Transverse colon (tissue), 3 donors: ENCODE data around the gene CNTN3.

Experiments used
- CTCF ChIP-seq, 5 experiments: fragments of 200-600 bp in 3 of 5; fragments of 450-650 bp in 2 of 5; sonication (generic) in 3 of 5; IDR thresholded peaks; 1 replicate in 2 of 5; 2 replicates in 3 of 5; pipeline ENCODE4 v1.5.1; 2016 to 2017; ENCODE audit warnings: antibody characterized with exemption in 5 of 5, inconsistent platforms in 3 of 5, mild to moderate bottlenecking in 2 of 5, moderate library complexity in 1 of 5
- POLR2A ChIP-seq: fragments of 450-650 bp; IDR thresholded peaks from one replicate; pipeline ENCODE4 v1.6.1; 2016; ENCODE audit warnings: antibody characterized with exemption, mild to moderate bottlenecking, moderate library complexity

DNA sequence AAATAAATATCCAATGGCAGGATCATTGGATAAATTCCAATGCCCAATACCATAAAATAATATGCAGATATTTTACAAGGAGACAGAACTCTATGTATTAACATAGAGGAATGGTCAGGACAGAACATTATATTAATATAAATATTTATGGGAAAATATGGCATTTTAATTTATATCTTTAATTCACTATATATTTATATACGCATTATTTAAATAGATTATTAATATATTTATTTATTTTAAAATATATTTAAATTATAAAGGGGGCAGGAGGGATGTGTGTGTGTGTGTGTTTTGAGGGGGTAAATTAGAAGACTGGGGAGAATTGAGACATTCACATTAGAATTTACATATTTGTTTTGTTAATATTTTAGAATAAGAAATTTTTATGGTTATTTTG is 31.6 kb upstream of the CNTN3 start:
- TF ChIP-seq POLR2A (no peak), CTCF (IDR thresholded peaks at IDR 0.05) (no peak)
